IMR-90 (cell line): Measurements from ENCODE around the gene F10.

Experiments used
- BHLHE40 ChIP-seq: fragments of 150-350 bp; IDR thresholded peaks from 2 replicates; pipeline ENCODE4 v1.6.1; 2016; ENCODE audit warnings: mild to moderate bottlenecking, low read depth, low read length
- CEBPB ChIP-seq: IDR thresholded peaks from 2 replicates; pipeline ENCODE4 v1.6.1; 2012; ENCODE audit warnings: low read depth, low read length, improper control_type of control experiment
- CHD1 ChIP-seq: IDR thresholded peaks from 2 replicates; pipeline ENCODE4 v1.6.1; 2012; ENCODE audit warnings: low read depth, low read length, improper control_type of control experiment
- CTCF ChIP-seq: conservative IDR thresholded peaks from 2 replicates; pipeline ENCODE4 v1.5.1; 2012; ENCODE audit warnings: mild to moderate bottlenecking, low read depth, low read length, improper control_type of control experiment
- ELK1 ChIP-seq: fragments of 150-350 bp; IDR thresholded peaks from 2 replicates; pipeline ENCODE4 v1.6.1; 2016; ENCODE audit warnings: low read depth, mild to moderate bottlenecking, low read length, moderate library complexity, borderline replicate concordance
- FOS ChIP-seq: fragments of 150-350 bp; IDR thresholded peaks from 2 replicates; pipeline ENCODE4 v1.6.1; 2016; ENCODE audit warnings: low read depth, low read length
- MXI1 ChIP-seq: IDR thresholded peaks from 2 replicates; pipeline ENCODE4 v1.6.1; 2012; ENCODE audit warnings: low read depth, mild to moderate bottlenecking, low read length, moderate library complexity, borderline replicate concordance
- NFE2L2 ChIP-seq: fragments of 150-350 bp; IDR thresholded peaks from 2 replicates; pipeline ENCODE4 v1.6.1; 2016; ENCODE audit warnings: low read depth, mild to moderate bottlenecking, low read length
- POLR2A ChIP-seq: IDR thresholded peaks from 2 replicates; pipeline ENCODE4 v1.6.1; 2012; ENCODE audit warnings: mild to moderate bottlenecking, low read depth, low read length
- RAD21 ChIP-seq: IDR thresholded peaks from 2 replicates; pipeline ENCODE4 v1.6.1; 2012; ENCODE audit warnings: low read length, improper control_type of control experiment
- RCOR1 ChIP-seq: IDR thresholded peaks from 2 replicates; pipeline ENCODE4 v1.6.1; 2012; ENCODE audit warnings: mild to moderate bottlenecking, low read length, improper control_type of control experiment; ENCODE audit not compliant: insufficient replicate concordance
- RFX5 ChIP-seq: IDR thresholded peaks from 2 replicates; pipeline ENCODE4 v1.8.0; 2012; ENCODE audit warnings: low read depth, mild to moderate bottlenecking, low read length, moderate library complexity
- SMC3 ChIP-seq: fragments of 150-350 bp; IDR thresholded peaks from 2 replicates; pipeline ENCODE4 v1.6.1; 2016; ENCODE audit warnings: low read depth, mild to moderate bottlenecking, antibody characterized with exemption, low read length, moderate library complexity
- USF2 ChIP-seq: fragments of 150-350 bp; IDR thresholded peaks from 2 replicates; pipeline ENCODE4 v1.6.1; 2017; ENCODE audit warnings: mild to moderate bottlenecking, antibody characterized with exemption, low read length, low read depth

GRCh38 chr13:113091211-113091771 lies 31.3 kb upstream of the F10 start:
- TF ChIP-seq POLR2A, result no peak
- TF ChIP-seq CTCF, result no peak
- TF ChIP-seq CHD1, result no peak
- TF ChIP-seq FOS, result no peak
- no peak for TF ChIP-seq BHLHE40
- no peak for TF ChIP-seq RAD21
- no peak for TF ChIP-seq NFE2L2
- no peak for TF ChIP-seq RFX5
- no peak for TF ChIP-seq MXI1
- no peak for TF ChIP-seq CEBPB
- no peak for TF ChIP-seq SMC3
- no peak for TF ChIP-seq USF2
- TF ChIP-seq ELK1, result no peak
- TF ChIP-seq RCOR1, result no peak
